Measurements from ENCODE around the gene MIF.
A peak's percentile ranks its signal among the peaks of the same experiment; 100 is the strongest.
"Not testable (repeated sequence)": the region's sequence is repeated elsewhere in the genome, so short reads cannot be mapped to it uniquely, and the experiment has no call there.

Gene MIF

DNA sequence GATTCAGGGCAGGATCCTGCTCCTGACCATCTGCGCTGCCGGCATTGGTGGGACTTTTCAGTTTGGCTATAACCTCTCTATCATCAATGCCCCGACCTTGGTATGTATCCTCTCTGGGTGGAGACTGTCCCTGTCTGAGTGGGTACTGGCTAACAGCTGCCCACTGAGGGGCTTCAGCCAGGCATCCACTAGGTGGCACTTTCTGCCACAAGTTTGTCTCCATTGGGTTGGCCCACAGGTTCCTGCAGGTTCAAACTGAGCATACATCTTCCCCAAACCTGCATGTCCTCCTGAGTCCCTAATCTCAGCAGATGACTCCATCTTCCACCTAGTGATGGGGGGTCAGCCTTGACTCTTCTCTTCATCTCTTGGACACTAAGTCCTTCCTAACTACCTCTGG is 32.1 kb upstream of the MIF start:
- TF ChIP-seq, protein P1, sequence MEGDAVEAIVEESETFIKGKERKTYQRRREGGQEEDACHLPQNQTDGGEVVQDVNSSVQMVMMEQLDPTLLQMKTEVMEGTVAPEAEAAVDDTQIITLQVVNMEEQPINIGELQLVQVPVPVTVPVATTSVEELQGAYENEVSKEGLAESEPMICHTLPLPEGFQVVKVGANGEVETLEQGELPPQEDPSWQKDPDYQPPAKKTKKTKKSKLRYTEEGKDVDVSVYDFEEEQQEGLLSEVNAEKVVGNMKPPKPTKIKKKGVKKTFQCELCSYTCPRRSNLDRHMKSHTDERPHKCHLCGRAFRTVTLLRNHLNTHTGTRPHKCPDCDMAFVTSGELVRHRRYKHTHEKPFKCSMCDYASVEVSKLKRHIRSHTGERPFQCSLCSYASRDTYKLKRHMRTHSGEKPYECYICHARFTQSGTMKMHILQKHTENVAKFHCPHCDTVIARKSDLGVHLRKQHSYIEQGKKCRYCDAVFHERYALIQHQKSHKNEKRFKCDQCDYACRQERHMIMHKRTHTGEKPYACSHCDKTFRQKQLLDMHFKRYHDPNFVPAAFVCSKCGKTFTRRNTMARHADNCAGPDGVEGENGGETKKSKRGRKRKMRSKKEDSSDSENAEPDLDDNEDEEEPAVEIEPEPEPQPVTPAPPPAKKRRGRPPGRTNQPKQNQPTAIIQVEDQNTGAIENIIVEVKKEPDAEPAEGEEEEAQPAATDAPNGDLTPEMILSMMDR (IDR thresholded peaks at IDR 0.05; ENCODE audit: poor library complexity, severe bottlenecking) = peak; percentile 62
- DNase-seq (ENCODE audit: low spot score) = no peak
- no peaks in the 10 kb centered on the region for H3K27me3 ChIP-seq (ENCODE audit: insufficient read depth, poor library complexity, severe bottlenecking)
- ATAC-seq (ENCODE audit: low read depth) = peak; percentile 37; the same call in 2 of the 3 replicates
- no peaks in the 10 kb centered on the region for H3K9me3 ChIP-seq (ENCODE audit: severe bottlenecking)
- H3K36me3 ChIP-seq (ENCODE audit: low read depth) = no peaks in the 10 kb centered on the region
- H3K4me1 ChIP-seq (ENCODE audit: insufficient read depth, poor library complexity, severe bottlenecking) = peaks cover 4% of the 10 kb centered on the region
- H3K27ac ChIP-seq (ENCODE audit: poor library complexity, severe bottlenecking) = no peak overlapping the region
- H3K4me3 ChIP-seq (ENCODE audit: severe bottlenecking) = no peak overlapping the region

DNA sequence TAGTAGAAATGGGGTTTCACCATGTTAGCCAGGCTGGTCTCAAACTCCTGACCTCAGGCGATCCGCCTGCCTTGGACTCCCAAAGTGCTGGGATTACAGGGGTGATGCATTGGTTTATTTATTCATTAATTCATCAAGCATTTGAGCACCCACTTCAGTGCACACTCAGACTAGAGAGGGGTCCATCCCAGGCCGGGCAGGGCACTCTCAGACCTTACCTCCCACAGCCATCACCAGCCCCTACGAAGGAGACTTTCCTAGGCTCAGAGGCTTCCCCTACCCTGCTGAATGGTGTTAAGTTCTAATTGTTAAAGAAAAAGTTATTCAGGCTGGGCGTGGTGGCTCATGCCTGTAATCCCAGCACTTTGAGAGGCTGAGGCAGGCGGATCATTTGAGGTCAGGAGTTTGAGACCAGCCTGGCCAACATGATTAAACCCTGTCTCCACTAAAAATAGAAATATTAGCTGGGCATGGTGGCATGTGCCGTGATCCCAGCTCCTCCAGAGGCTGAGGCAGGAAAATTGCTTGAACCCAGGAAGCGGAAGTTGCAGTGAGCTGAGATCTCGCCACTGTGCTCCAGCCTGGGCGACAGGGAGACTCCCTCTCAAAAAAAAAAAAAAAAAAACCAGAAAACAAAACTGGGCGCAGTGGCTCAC is 29.6 kb upstream of the MIF start:
- not testable (repeated sequence) for ATAC-seq (ENCODE audit: low read depth); H3K27me3 ChIP-seq (ENCODE audit: insufficient read depth, poor library complexity, severe bottlenecking); DNase-seq (ENCODE audit: low spot score); H3K36me3 ChIP-seq (ENCODE audit: low read depth); H3K4me1 ChIP-seq (ENCODE audit: insufficient read depth, poor library complexity, severe bottlenecking); H3K27ac ChIP-seq (ENCODE audit: poor library complexity, severe bottlenecking); H3K9me3 ChIP-seq (ENCODE audit: severe bottlenecking); H3K4me3 ChIP-seq (ENCODE audit: severe bottlenecking)

DNA sequence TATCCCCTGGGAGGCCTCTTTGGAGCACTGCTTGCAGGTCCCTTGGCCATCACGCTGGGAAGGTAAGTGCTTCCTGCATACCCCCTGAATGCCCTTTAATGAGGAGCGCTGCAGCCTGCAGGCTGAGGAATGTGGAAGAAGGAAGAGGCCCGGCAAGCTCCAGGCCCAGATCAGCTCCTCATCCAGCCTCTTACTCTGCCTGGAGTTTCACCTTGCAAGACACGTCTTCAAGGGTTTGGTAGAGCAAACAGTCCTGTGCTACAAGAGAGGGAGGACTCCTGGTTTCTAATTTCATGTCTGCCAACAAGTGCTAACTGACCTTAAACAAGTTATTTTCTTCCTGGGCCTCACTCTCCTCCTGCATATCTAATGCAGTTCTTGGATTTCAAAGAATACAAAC is 25.6 kb upstream of the MIF start:
- no peaks in the 10 kb centered on the region for H3K4me1 ChIP-seq (ENCODE audit: insufficient read depth, poor library complexity, severe bottlenecking)
- no peaks in the 10 kb centered on the region for H3K27me3 ChIP-seq (ENCODE audit: insufficient read depth, poor library complexity, severe bottlenecking)
- H3K27ac ChIP-seq (ENCODE audit: poor library complexity, severe bottlenecking) = no peak overlapping the region
- DNase-seq (ENCODE audit: low spot score) (no peak), ATAC-seq (ENCODE audit: low read depth) (no peak)
- TF ChIP-seq, protein P1 (IDR thresholded peaks at IDR 0.05; ENCODE audit: poor library complexity, severe bottlenecking) = no peak
- H3K9me3 ChIP-seq (ENCODE audit: severe bottlenecking) = no peaks in the 10 kb centered on the region
- no peaks in the 10 kb centered on the region for H3K36me3 ChIP-seq (ENCODE audit: low read depth)
- H3K4me3 ChIP-seq (ENCODE audit: severe bottlenecking) = no peak overlapping the region

DNA sequence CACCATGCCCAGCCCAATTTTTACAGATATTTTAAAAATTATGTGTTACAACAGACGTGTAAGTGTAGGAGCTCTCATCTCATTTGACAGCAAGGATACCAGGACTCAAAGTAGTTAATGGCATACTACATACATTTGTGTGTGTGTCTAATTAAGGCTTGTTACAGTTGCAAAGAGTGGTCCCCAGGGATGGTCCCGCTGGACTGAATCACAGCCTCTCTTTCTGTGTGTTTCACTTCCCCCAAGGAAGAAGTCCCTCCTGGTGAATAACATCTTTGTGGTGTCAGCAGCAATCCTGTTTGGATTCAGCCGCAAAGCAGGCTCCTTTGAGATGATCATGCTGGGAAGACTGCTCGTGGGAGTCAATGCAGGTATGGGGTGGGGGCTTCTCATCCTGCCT is 19.3 kb upstream of the MIF start:
- Histone ChIP-seq H3K4me3 (ENCODE audit: severe bottlenecking) (no peak overlapping the region), H3K27ac (ENCODE audit: poor library complexity, severe bottlenecking) (no peak overlapping the region), H3K27me3 (ENCODE audit: insufficient read depth, poor library complexity, severe bottlenecking) (no peaks in the 10 kb centered on the region), H3K36me3 (ENCODE audit: low read depth) (no peaks in the 10 kb centered on the region), H3K4me1 (ENCODE audit: insufficient read depth, poor library complexity, severe bottlenecking) (no peaks in the 10 kb centered on the region), H3K9me3 (ENCODE audit: severe bottlenecking) (no peaks in the 10 kb centered on the region)
- no peak for DNase-seq (ENCODE audit: low spot score)
- no peak for ATAC-seq (ENCODE audit: low read depth)
- TF ChIP-seq, protein P1 (IDR thresholded peaks at IDR 0.05; ENCODE audit: poor library complexity, severe bottlenecking) = no peak

DNA sequence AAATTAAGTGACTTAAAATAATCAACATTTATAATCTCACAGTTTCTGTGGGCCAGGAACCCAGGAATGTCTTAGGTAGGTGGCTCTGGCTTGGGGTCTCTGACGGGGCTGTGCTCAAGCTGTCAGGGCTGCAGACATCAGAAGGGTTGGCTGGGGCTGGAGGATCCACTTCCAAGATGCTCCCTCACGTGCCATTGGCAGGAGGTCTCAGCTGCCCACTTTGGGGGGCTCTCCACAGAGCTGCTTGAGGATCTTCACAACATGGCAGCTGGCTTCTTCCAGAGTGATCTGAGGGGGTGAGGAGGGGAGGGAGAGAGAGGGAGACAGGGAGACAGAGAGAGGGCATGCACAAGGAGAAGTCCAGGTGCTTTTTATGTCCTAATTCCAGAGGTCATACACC is 18.4 kb upstream of the MIF start:
- no peak overlapping the region for H3K4me3 ChIP-seq (ENCODE audit: severe bottlenecking)
- no peak for DNase-seq (ENCODE audit: low spot score)
- ATAC-seq (ENCODE audit: low read depth) = no peak
- no peaks in the 10 kb centered on the region for H3K4me1 ChIP-seq (ENCODE audit: insufficient read depth, poor library complexity, severe bottlenecking)
- H3K9me3 ChIP-seq (ENCODE audit: severe bottlenecking) = no peaks in the 10 kb centered on the region
- no peak overlapping the region for H3K27ac ChIP-seq (ENCODE audit: poor library complexity, severe bottlenecking)
- H3K27me3 ChIP-seq (ENCODE audit: insufficient read depth, poor library complexity, severe bottlenecking) = no peaks in the 10 kb centered on the region
- no peaks in the 10 kb centered on the region for H3K36me3 ChIP-seq (ENCODE audit: low read depth)
- TF ChIP-seq, protein P1 (IDR thresholded peaks at IDR 0.05; ENCODE audit: poor library complexity, severe bottlenecking) = no peak
